ENCODE results near the gene OPN3. TPM values are rescaled to one million over a fixed set of nuclear protein-coding genes. Genes with fewer than 3 reads are reported as not detected.

OPN3 gene
- total RNA-seq, 1 experiment from 2014 or later = 10.0 TPM

- Histone ChIP-seq H2BK12ac (ENCODE audit: insufficient read length, low read depth, low read length) (no peak overlapping the region), H3K23me2 (ENCODE audit: insufficient read length, low read depth, low read length, poor library complexity, severe bottlenecking) (no peaks in the 10 kb centered on the region), H3K79me2 (ENCODE audit: insufficient read depth, low read length) (no peaks in the 10 kb centered on the region), H3K4me1 (ENCODE audit: insufficient read depth, low read length) (no peaks in the 10 kb centered on the region), H4K5ac (ENCODE audit: insufficient read length, low read depth, low read length) (no peak overlapping the region), H4K91ac (ENCODE audit: insufficient read length, low read depth, low read length) (no peak overlapping the region), H3K27ac (ENCODE audit: insufficient read length, low read depth, low read length) (no peak overlapping the region), H4K20me1 (ENCODE audit: control insufficient read depth, insufficient read depth, insufficient read length) (no peaks in the 10 kb centered on the region), H3K9ac (ENCODE audit: extremely low read depth, insufficient read length, low read length) (no peak overlapping the region), H3K27me3 (ENCODE audit: insufficient read depth, low read length) (no peaks in the 10 kb centered on the region), H2BK120ac (ENCODE audit: low read depth, low read length, poor library complexity, severe bottlenecking) (no peak overlapping the region), H3K4me2 (ENCODE audit: insufficient read depth, insufficient read length, low read length) (no peak overlapping the region), H3T11ph (ENCODE audit: low read length) (no peak overlapping the region), H3K14ac (ENCODE audit: insufficient read depth, low read length) (no peak overlapping the region), H3K56ac (ENCODE audit: insufficient read length, low read depth, low read length) (no peak overlapping the region), H3K9me3 (ENCODE audit: control insufficient read depth, low read depth, low read length) (no peaks in the 10 kb centered on the region), H4K8ac (replicated peaks; ENCODE audit: insufficient read length, low read depth, low read length) (no peak overlapping the region), H3K79me1 (ENCODE audit: insufficient read depth, low read depth, low read length, poor library complexity, severe bottlenecking) (no peaks in the 10 kb centered on the region), H2AFZ (ENCODE audit: low read length) (no peak overlapping the region), H2BK20ac (ENCODE audit: low read depth, low read length, poor library complexity, severe bottlenecking) (no peak overlapping the region), H3K18ac (ENCODE audit: insufficient read length, low read depth, low read length) (no peak overlapping the region), H2AK5ac (ENCODE audit: insufficient read length, low read length) (no peak overlapping the region), H2BK15ac (ENCODE audit: low read depth, low read length) (no peak overlapping the region), H2BK5ac (ENCODE audit: insufficient read length, low read length) (no peak overlapping the region), H3K4ac (ENCODE audit: low read depth, low read length) (no peak overlapping the region), H3K23ac (ENCODE audit: insufficient read length, low read depth, low read length) (no peak overlapping the region)
- no CpG with 5 or more reads among the region's 3 CpGs for WGBS (ENCODE audit: extremely low coverage, insufficient read length, low lambda C conversion rate)
- H3K4me3 Mint-ChIP-seq = no peak overlapping the region
- no peaks in the 10 kb centered on the region for H3K27me3 Mint-ChIP-seq (ENCODE audit: low read depth)
- no peak overlapping the region for H3K27ac Mint-ChIP-seq
- TF ChIP-seq CTCF (conservative IDR thresholded peaks at IDR 0.05) = no peak
- H3K4me1 Mint-ChIP-seq = no peaks in the 10 kb centered on the region
- DNase-seq = no peak
- peaks cover 0 to 3% (median 0%) of the 10 kb centered on the region in 3 experiments; a peak in 3 of 7 replicates for H3K36me3 Mint-ChIP-seq (ENCODE audit: insufficient read depth in 1 of 3, low read depth in 3 of 3)
- H3K9me3 Mint-ChIP-seq = no peaks in the 10 kb centered on the region; a peak in 1 of 5 replicates
Measured at GRCh38 chr1:241603731-241604245, 36.4 kb downstream of the OPN3 start.

Measured in H9 (cell line).